K562 (cell line): Measurements from ENCODE around the gene DUSP5. TPM values are rescaled to one million over a fixed set of nuclear protein-coding genes. Genes with fewer than 3 reads are reported as not detected.

Experiments used
- ATAC-seq: fragments of 200-7000 bp; cut with Tn5 transposase; 3 replicates; pipeline ENCODE4 v1.9.1; 2020; ENCODE audit warnings: moderate library complexity
- BruUV-seq: library from RNA; stranded (reverse); fragments of 400-500 nt; replicated peaks from 2 replicates; lab custom pipeline; 2021; lab: Mats Ljungman, UMichigan
- CTCF ChIA-PET: fragments of 300-600 bp; formaldehyde crosslinking; extraction: SDS; loops from one replicate; lab custom pipeline; 2021; ENCODE audit warnings: low intra/inter-chr PET ratio; lab: Yijun Ruan, JAX
- POLR2A ChIA-PET: fragments of 300-600, 350-650 bp; sonication (Branson Sonifier 250); formaldehyde crosslinking; extraction: SDS; loops from one replicate; lab custom pipeline; 2021; ENCODE audit warnings: antibody characterized with exemption, inconsistent platforms; lab: Yijun Ruan, JAX
- DNase-seq, 4 experiments: peaks; one replicate each; pipeline versions ENCODE4 v3.0.0 to v3.0.0-alpha.2; 2011 to 2018; ENCODE audit warnings: low spot score in 3 of 4, mixed read lengths in 3 of 4; ENCODE audit errors: extremely low read depth in 1 of 4
- FAIRE-seq: peaks from 2 replicates; lab custom pipeline; 2011; peaks lifted over from hg19 to GRCh38; lab: Jason Lieb, UNC
- H2AFZ ChIP-seq: 2 replicates; pipeline ENCODE4 v1.6.0; 2011; ENCODE audit warnings: low read depth, low read length, control low read depth, inconsistent platforms
- H3K27ac ChIP-seq: fragments of 200-600 bp; 3 replicates; pipeline ENCODE4 v1.8.0; 2011; ENCODE audit warnings: low read depth, mild to moderate bottlenecking, control low read depth, inconsistent platforms, low read length, moderate library complexity, mixed read lengths; ENCODE audit errors: extremely low read depth
- H3K27me3 ChIP-seq, 2 experiments: fragments of 300-600 bp in 1 of 2; 2 replicates in 1 of 2; 3 replicates in 1 of 2; pipeline versions ENCODE4 v1.6.0 to v1.8.0; 2011; ENCODE audit warnings: inconsistent platforms in 2 of 2, low read length in 2 of 2, mild to moderate bottlenecking in 1 of 2, mixed read lengths in 1 of 2, moderate library complexity in 1 of 2; ENCODE audit not compliant: control insufficient read depth in 2 of 2, insufficient read depth in 2 of 2
- H3K36me3 ChIP-seq: fragments of 300-600 bp; 3 replicates; pipeline ENCODE4 v1.8.0; 2011; ENCODE audit warnings: mild to moderate bottlenecking, low read length, inconsistent platforms; ENCODE audit not compliant: control insufficient read depth, insufficient read depth
- H3K4me1 ChIP-seq, 2 experiments: fragments of 200-600 bp in 1 of 2; replicated peaks in 1 of 2; 2 replicates in 1 of 2; 3 replicates in 1 of 2; pipeline versions ENCODE4 v1.5.1 to v1.8.0; 2011; ENCODE audit warnings: inconsistent platforms in 2 of 2, low read length in 2 of 2, mild to moderate bottlenecking in 1 of 2, mixed read lengths in 1 of 2, moderate library complexity in 1 of 2; ENCODE audit not compliant: control insufficient read depth in 2 of 2, insufficient read depth in 2 of 2
- H3K4me2 ChIP-seq: 2 replicates; pipeline ENCODE4 v1.6.1; 2011; ENCODE audit warnings: low read length, control low read depth, inconsistent platforms, mixed read lengths; ENCODE audit not compliant: insufficient read depth
- H3K4me3 ChIP-seq: fragments of 200-600 bp; sonication (generic), shearing (Covaris generic); 2 replicates; pipeline ENCODE4 v1.5.1; 2016; ENCODE audit warnings: control low read depth, inconsistent platforms
- H3K79me2 ChIP-seq: fragments of 200-600 bp; 3 replicates; pipeline ENCODE4 v1.8.0; 2011; ENCODE audit warnings: low read length, inconsistent platforms; ENCODE audit not compliant: control insufficient read depth, insufficient read depth
- H3K9ac ChIP-seq, 2 experiments: 2 replicates each; pipeline versions ENCODE4 v1.6.0 to v1.6.1; 2011; ENCODE audit warnings: low read depth in 2 of 2, low read length in 2 of 2, control low read depth in 1 of 2, inconsistent platforms in 1 of 2, mild to moderate bottlenecking in 1 of 2, mixed read lengths in 1 of 2; ENCODE audit not compliant: insufficient read depth in 1 of 2
- H3K9me1 ChIP-seq: one replicate; pipeline ENCODE4 v1.6.0; 2011; ENCODE audit warnings: inconsistent platforms, mild to moderate bottlenecking, low read length, moderate library complexity; ENCODE audit not compliant: control insufficient read depth, insufficient read depth
- H3K9me3 ChIP-seq: replicated peaks from 2 replicates; pipeline ENCODE4 v1.5.1; 2011; ENCODE audit warnings: low read depth, low read length, inconsistent platforms; ENCODE audit not compliant: control insufficient read depth, insufficient read depth
- H4K20me1 ChIP-seq: replicated peaks from 2 replicates; pipeline ENCODE4 v1.6.1; 2011; ENCODE audit warnings: low read length, inconsistent platforms, mixed read lengths; ENCODE audit not compliant: control insufficient read depth, insufficient read depth
- MECOM ChIP-seq: fragments of 250-450 bp; sonication (Bioruptor Pico); IDR thresholded peaks from 2 replicates; pipeline ENCODE4 v1.8.0; 2022; ENCODE audit warnings: inconsistent platforms
- RAD21 ChIP-seq, 2 experiments: fragments of 250-450 bp in 1 of 2; fragments of 450-650 bp in 1 of 2; sonication (Bioruptor Pico) in 1 of 2; formaldehyde crosslinking in 1 of 2; IDR thresholded peaks in 1 of 2; conservative IDR thresholded peaks in 1 of 2; 2 replicates each; pipeline versions ENCODE4 v1.4.0 to v1.8.0; 2020 to 2022; ENCODE audit warnings: mild to moderate bottlenecking in 2 of 2, moderate library complexity in 1 of 2
- SRF ChIP-seq, 2 experiments: fragments of 250-450, 450-650 bp in 1 of 2; sonication (Bioruptor Pico) in 1 of 2; sonication (generic) in 1 of 2; formaldehyde crosslinking; IDR thresholded peaks; 2 replicates each; pipeline versions ENCODE4 v1.5.0 to v1.5.1; 2020 to 2022; ENCODE audit warnings: mild to moderate bottlenecking in 1 of 2, missing genetic modification reagents in 1 of 2
- ZC3H8 ChIP-seq: fragments of 450-650 bp; IDR thresholded peaks from 2 replicates; pipeline ENCODE4 v1.6.1; 2017
- ZNF12 ChIP-seq: sonication (generic); formaldehyde crosslinking; IDR thresholded peaks from 2 replicates; pipeline ENCODE4 v1.4.0; 2020; ENCODE audit warnings: mild to moderate bottlenecking, missing genetic modification reagents
- WGBS: fragments of 100-300 bp; shearing (Covaris generic); methylation state at CpG from one replicate; pipeline ENCODE4 v1.1.6; 2016; ENCODE audit warnings: low coverage, mixed read lengths; ENCODE audit not compliant: insufficient coverage; ENCODE audit errors: missing lambda C conversion rate; 5-methylcytosine and 5-hydroxymethylcytosine counted together
- in situ Hi-C: fragments of 300-500 bp; cut with MboI; formaldehyde crosslinking; loops from 4 replicates; pipeline ENCODE4 v1.15.0; 2018; ENCODE audit warnings: inconsistent platforms, mixed read lengths
- intact Hi-C: fragments of 100-400 bp; cut with micrococcal nuclease; formaldehyde crosslinking; loops from 2 replicates; pipeline ENCODE4 v1.14.2; 2022
- polyA plus RNA-seq, 8 experiments: library from polyadenylated mRNA; depleted of rRNA in 4 of 8; stranded (reverse) in 5 of 8; unstranded in 3 of 8; fragments of >200 nt; fragmentation: Nextera tagmentation in 2 of 8; fragmentation: Illumina TruSeq in 1 of 8; extraction: Ambion mirVana in 2 of 8; extraction: Trizol in 1 of 8; gene quantifications; 2 replicates each; pipeline versions ENCODE4 v1.2.1 to v1.2.3, GENCODE V29; 2011 to 2014; ENCODE audit warnings: inconsistent platforms in 1 of 8, missing spikeins in 1 of 8
- total RNA-seq, 7 experiments: library from RNA; depleted of rRNA in 6 of 7; stranded (reverse); fragments of >200 nt in 6 of 7; fragmentation: Illumina TruSeq in 2 of 7; extraction: Trizol in 2 of 7; gene quantifications; 2 replicates each; pipeline versions ENCODE4 v1.2.1 to v1.2.3, GENCODE V29; 2011 to 2021; ENCODE audit warnings: low replicate concordance in 1 of 7

The DUSP5 gene
- total and polyA plus RNA-seq, 9 of the 15 experiments (the other 6 are each of a cell fraction or from before 2014, with no cell fraction given): 0.49 to 3.4 (median 2.0) TPM

- TF ChIP-seq RAD21 (CRISPR knock-in tag; conservative IDR thresholded peaks at IDR 0.05 in 1 of 2, IDR thresholded peaks at IDR 0.05 in 1 of 2) (no peak), MECOM (CRISPR knock-in tag) (no peak)
Observed at GRCh38 chr10:110485541-110485940, 12.2 kb upstream of the DUSP5 start (continued).

- peaks cover 2 to 21% of the 10 kb centered on the region in 2 experiments; a peak in 3 of 5 replicates for H3K4me1 ChIP-seq
- ATAC-seq: no peak
- in situ Hi-C loops: no loop called here
- H3K9me1 ChIP-seq: no peaks in the 10 kb centered on the region
- no peak for DNase-seq
- POLR2A ChIA-PET: no interaction called here
- CTCF ChIA-PET: no interaction called here
- H3K27ac ChIP-seq: no peak overlapping the region
- H3K79me2 ChIP-seq: no peaks in the 10 kb centered on the region
- H3K9ac ChIP-seq: no peak overlapping the region
- H3K27me3 ChIP-seq: no peaks in the 10 kb centered on the region; a peak in 1 of 5 replicates
- H2AFZ ChIP-seq: no peak overlapping the region
- no peak for TF ChIP-seq ZC3H8
- TF ChIP-seq ZNF12: no peak
- TF ChIP-seq SRF (CRISPR knock-in tag; IDR thresholded peaks at IDR 0.05): no peak
- no peaks in the 10 kb centered on the region for H3K9me3 ChIP-seq
- 39% methylated on average over 9 of the region's 11 CpGs for WGBS
- H3K36me3 ChIP-seq: no peaks in the 10 kb centered on the region
- FAIRE-seq: no peak
- H3K4me2 ChIP-seq: no peak overlapping the region
- intact Hi-C loops: no loop called here
- no peak overlapping the region for H3K4me3 ChIP-seq
- no peaks in the 10 kb centered on the region for H4K20me1 ChIP-seq
- BruUV-seq: no TSS peak
Observed at GRCh38 chr10:110486680-110487410, 10.9 kb upstream of the DUSP5 start.
